Measurements from ENCODE around the gene PIR.

GRCh38 chrX:15437724-15438123, 55.4 kb downstream of the PIR start:
- TF ChIP-seq TAF1 (IDR thresholded peaks at IDR 0.05; ENCODE audit: borderline replicate concordance, insufficient read depth, low read length) (no peak), POLR2AphosphoS5 (IDR thresholded peaks at IDR 0.05; ENCODE audit: low read depth, low read length) (no peak)
- TF ChIP-seq, protein P1, sequence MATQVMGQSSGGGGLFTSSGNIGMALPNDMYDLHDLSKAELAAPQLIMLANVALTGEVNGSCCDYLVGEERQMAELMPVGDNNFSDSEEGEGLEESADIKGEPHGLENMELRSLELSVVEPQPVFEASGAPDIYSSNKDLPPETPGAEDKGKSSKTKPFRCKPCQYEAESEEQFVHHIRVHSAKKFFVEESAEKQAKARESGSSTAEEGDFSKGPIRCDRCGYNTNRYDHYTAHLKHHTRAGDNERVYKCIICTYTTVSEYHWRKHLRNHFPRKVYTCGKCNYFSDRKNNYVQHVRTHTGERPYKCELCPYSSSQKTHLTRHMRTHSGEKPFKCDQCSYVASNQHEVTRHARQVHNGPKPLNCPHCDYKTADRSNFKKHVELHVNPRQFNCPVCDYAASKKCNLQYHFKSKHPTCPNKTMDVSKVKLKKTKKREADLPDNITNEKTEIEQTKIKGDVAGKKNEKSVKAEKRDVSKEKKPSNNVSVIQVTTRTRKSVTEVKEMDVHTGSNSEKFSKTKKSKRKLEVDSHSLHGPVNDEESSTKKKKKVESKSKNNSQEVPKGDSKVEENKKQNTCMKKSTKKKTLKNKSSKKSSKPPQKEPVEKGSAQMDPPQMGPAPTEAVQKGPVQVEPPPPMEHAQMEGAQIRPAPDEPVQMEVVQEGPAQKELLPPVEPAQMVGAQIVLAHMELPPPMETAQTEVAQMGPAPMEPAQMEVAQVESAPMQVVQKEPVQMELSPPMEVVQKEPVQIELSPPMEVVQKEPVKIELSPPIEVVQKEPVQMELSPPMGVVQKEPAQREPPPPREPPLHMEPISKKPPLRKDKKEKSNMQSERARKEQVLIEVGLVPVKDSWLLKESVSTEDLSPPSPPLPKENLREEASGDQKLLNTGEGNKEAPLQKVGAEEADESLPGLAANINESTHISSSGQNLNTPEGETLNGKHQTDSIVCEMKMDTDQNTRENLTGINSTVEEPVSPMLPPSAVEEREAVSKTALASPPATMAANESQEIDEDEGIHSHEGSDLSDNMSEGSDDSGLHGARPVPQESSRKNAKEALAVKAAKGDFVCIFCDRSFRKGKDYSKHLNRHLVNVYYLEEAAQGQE (IDR thresholded peaks at IDR 0.05; ENCODE audit: insufficient read depth in 1 of 2, low read depth in 2 of 2, low read length in 2 of 2): no peak

All from PFSK-1 (cell line).